Hematopoietic multipotent progenitor cell treated with erythropoietin and hydrocortisone succinate and interleukin-3 and kit ligand, for 15 days (in vitro differentiated cells): Measurements from ENCODE around the gene DRAXIN.

Source experiments
- DNase-seq: peaks from one replicate; pipeline ENCODE4 v3.0.0-alpha.2; 2015; ENCODE audit warnings: low spot score

The DRAXIN gene

DNA sequence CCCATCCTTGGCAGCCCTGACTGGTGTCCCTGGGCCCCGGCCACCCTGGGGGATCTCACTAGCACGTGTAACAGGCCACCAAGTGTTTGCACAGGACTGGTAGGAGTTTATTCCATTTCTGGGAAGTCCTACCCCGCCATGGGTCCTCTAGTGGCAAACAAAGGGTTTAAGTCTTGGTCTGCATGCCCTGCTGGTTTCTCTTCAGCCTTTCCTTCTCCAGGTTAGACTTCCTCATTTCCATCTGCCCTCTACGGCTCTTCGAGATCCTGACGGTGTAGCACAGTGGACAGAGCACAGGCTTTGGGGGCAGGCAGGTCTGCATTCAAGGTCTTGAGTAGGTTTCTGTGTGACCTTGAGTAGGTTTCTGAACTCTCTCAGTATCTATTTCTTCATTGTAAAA is 47.3 kb downstream of the DRAXIN start:
- no peak for DNase-seq

DNA sequence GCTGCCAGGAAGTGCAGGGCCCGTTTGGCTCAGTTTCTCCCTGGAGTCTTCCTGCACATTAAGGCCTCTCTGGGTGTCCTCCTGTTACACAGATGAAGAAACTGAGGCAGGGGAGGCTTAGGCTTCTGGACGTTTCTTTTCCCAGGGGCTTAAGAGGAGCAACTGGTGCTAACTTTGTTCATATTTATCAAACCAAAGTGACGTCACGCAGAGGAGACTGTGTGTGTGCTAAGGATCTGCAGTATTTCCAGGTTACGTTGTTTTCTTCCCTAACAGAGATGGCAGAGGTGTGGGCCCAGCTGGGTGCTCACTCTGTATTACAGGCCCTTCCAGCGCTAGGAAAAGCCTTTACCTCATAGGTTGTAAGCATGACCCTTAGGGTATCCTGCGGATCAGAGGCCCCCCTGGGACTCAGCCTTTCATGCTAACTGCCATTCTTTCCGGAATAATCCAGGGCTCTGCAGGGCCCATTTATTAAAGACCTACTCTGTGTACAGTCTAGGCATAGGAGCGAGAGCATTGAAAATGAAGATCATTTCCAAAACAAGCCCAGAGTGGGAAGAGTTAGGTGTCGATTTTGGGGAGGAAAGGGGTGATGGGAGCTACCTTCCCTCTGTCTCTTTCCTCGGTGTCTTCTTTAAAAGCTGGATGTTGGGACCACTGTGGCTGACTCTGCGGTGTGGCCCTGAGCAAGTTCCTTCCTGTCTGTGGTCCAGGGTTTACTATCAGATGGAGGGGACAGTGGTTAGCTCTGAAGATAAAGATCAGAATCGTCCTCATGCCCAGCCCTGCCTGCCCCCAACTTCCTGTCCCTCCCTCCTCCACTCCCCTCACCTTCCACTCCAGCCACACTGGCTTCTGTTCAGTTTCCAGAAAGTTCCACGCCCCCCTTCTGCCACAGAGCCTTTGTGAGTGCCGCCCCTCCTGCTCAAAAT is 49.0 kb downstream of the DRAXIN start:
- no peak for DNase-seq

DNA sequence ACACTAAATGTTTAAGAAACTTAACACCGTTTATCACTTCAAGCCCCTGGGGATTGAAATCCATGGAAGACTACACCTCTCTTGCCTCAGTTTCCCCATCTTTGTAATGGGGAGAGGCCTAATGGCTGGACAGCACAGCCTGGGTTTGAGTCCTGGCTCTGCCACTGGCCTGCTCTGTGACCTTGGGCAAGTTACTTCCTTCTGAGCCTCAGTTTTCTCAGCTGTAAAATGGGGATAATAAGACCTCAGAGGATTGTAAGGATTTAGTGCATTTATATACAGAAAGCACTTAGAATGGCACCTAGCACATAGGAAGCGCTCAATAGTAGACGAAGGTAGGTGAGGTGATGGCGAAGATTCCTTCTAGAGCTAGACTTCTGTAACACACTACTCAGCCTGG is 50.0 kb downstream of the DRAXIN start:
- DNase-seq = no peak

DNA sequence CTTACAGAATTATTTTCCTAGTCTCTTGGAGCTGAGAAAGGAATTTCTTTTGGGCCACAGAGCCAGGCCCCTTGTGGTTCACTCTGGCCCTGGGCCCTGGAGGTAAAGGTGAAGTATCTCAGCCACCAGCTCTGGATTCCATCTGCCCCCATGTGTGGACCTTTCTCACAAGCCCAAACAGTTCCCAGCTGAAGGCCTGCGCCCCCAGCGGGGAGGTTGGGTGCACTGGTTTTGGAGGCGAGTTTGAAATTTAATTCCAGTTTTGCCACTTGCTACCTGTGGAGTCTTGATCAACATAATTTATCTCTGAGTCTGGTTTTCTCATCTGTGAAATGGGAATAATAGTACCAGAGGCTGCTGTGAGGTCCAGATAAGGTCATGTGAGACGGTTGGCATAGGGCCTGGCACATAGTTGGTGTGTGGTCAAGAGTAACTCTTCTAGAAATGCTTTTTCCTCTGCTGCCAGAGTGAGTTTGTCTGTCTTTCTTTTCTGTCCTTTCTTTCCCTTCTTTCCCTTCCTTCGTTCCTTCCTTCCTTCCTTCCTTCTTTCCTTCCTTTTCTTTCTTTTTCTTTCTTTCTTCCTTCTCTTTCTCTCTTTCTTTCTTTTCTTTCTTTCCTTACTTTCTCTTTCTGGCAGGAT is 50.5 kb downstream of the DRAXIN start:
- DNase-seq = peak; percentile 72

DNA sequence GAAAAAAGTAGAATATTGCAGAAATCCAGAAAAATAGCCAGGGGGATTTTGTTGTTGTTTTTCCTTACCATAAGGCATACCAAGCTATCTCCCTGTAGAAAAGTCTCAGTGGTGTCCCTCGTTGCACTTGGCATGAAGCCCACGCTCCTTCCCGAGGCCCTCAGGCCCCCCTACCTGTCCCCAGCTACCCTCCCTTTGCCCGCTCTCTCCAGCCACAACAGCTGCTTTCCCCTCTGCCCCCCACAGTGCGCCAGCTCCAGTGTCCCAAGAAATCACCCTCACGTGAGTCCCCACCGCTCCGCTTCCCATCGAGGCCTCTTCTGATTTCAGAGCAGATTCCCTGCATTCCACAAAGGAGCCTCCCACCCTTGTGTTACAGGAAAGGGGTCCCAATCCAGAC is 52.8 kb downstream of the DRAXIN start:
- no peak for DNase-seq

DNA sequence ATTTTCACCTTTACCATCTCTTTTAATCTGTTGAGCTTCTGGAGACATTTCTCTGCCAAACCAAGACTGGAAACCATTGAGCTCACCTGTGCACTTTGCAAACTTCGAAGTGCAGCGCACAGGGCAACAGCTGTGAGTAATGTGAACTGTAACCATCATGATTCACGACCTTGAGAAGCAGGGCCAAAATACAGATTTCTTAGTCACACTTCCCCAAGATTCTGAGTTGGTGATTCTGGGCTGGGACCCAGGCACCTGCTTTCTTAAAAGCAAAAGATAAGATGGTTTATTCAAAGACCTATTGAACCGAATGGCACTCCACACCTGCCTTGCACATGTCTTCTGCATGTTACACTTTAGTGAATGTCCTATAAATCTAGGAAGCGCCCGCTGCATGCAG is 54.6 kb downstream of the DRAXIN start:
- no peak for DNase-seq

DNA sequence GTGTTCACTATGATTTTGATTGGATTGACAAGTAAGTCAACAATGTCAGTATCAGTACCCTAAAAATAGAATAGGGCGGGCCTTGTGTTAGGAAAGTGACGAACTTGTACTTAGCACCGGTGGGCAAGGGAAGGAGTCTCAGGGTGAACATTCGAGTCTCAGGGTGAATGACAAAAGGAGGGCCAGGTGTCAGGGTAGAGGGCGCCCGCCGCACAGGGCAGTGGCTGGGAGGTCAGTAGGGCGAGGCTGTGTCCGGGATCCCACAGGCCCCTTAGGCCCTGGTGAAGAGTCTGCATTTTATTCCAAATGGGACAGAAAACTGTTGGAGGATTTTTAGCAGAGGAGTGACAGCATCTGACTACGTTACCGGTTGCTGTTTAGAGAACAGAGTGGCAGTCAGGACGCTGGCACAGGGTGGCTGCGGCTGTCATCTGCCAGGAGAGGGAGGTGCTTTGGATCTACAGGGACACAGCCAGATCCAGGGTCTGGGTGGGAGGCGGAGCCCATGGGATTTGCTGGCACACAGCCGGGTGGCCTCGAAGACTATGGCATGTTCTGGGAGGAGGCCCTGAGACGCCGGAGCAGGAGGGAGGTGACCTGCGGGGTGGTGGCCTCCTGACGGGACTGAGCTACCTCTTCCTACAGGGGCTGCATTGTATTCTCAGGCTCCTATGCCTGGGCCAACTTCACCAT is 55.4 kb downstream of the DRAXIN start:
- DNase-seq = no peak

DNA sequence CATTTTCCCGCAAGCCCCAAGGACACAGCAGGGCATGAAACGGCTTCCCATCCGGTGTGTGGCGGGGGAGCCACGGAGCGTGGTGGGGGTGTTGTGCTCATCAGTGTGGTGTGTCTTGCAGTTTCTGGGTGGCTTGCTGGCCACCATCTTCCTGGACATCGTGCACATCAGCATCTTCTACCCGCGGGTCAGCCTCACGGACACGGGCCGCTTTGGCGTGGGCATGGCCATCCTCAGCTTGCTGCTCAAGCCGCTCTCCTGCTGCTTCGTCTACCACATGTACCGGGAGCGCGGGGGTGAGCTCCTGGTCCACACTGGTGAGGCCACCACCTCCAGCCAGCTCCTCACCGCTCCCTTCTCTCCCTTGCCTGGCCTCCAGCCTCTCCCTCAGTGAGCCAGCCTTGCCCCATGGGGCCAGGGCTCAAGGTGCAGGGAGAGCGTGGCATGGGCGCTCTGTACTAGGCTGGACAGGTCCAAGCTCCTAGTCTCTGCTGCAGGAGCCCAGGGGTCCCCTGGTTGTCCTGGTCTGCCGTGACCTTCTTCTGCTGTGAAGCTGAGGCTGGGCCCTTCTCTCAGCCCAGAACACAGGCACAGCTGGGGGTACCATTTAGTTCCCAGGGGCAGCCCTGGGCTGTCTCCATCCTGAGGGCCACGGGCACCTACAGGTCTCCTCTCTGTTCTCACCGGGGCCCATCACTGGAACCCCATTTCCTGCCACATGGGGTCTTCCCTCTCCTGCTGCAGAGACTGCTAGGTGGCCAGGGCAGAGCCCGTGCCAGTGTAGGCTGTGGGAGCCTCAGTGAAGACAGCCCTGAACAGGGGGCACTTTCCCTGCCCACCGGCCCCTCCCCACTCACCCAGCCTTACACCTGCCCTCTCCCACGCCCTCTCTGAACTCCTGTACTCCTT is 57.0 kb downstream of the DRAXIN start:
- no peak for DNase-seq

DNA sequence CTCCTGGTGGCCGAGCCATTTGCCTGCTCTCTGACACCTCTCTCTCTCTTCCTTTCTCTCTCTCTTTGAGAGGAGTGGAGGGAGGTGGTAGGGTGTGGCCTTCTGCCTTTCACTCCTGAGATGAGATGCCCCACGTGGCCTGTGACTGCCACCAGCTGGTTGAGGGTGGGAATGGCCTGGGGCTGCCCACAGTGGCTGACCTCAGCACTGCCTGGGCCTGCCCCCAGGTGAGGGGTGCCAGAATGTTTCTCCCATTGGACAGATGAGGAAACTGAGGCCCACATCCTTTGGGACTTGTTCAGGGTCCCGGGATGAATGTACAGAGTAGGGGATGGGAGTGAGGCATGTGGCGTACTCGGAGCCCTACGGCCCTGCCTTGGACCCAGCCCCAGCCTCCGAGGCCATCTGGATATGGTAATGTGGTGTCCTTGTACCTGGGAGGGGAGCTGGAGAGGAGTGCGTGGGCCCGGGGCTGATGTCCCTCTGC is 57.7 kb downstream of the DRAXIN start:
- peak; percentile 76 for DNase-seq

DNA sequence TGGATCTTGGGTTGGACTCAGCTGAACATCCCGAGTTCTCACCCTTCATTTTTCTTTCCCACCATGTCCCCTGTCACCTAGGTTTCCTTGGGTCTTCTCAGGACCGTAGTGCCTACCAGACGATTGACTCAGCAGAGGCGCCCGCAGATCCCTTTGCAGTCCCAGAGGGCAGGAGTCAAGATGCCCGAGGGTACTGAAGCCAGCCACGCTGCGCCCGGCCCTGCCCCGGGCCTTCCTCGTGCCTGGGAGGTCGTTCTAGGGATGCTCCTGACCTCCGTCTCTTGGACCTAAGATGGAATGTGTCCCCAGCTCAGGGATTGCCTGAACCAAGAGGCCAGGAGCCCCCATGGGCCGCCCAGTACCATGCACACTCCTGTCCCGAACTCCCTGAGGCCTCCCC is 58.5 kb downstream of the DRAXIN start:
- DNase-seq = no peak

DNA sequence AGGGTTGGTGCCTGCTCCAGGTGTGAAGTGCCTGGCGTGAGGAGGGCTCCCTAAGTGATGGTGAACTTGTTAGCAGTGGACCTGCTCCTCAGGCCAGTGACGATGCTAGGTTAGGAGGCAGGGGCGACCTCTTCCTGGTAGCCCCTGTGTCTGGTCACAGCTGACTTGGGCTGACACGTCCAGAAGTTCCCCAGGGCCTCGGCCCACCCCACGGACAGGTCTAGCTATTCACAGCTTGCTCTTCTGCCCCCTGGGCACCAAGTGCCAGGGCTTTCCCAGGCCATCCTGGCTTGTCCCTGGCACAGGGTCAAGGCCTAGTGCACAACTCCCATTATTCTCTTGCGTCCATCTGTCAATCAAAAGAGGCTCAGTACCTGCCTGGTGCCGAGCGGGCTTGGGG is 59.6 kb downstream of the DRAXIN start:
- no peak for DNase-seq

DNA sequence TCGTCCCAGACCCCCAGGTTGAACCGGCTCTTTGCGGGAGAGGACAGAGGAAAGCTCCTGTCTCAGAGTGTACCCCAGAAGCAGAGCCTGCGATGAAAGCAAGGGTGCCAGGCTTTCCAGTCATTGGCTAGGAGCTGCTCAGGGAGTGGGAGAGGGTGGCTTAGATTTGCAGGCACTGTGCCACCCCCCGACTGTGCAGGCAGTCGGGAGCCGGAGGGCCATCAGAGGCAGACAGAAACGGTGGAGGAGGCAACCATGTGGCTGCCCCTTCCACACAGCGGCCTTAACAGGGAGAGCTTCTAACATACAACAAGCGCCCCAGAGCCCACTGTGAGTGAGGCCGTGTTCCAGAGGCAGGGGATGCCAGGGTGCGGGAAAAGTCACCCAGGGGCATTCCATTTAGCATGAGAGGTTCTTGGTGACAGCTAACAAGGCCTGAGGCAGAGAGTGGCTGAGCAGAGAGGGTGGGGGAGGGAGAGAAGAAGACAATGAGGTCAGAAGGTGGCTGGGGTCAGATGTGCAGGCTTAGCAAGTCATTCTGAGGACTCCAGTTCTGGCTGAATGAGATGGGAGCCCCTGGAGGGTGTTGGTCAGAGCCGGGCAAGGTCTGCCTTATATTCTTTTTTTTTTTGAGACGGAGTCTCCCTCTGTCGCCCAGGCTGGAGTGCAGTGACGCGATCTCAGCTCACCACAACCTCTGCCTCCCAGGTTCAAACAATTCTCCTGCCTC is 61.0 kb downstream of the DRAXIN start:
- DNase-seq = no peak

DNA sequence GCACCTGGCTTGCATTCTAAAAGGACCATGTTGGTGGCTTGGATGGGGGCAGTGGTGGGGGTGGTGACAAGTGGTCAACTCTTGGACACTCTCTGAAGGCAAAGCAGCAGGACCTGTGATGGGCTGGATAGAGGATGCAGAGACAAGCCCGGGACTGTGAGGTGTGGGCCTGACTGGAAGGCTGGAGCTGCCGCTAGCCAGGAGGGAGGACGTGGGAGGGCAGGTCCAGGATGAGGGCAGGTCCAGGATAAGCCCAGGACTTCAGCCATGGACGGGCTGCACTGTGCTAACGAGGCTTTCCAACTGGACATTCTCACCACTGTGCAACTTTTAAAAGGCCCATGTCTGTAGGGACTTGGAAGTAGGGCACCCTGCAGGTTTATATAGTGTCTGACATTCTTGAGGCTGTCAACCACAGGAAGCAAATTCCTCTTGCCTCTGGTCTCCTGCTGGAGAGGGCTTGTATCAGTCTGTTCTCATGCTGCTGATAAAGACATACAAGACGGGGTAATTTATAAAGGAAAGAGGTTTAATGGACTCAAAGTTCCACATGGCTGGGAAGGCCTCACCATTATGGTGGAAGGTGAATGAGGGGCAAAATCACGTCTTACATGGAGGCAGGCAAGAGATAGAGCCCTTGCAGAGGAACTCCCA is 62.2 kb downstream of the DRAXIN start:
- no peak for DNase-seq

DNA sequence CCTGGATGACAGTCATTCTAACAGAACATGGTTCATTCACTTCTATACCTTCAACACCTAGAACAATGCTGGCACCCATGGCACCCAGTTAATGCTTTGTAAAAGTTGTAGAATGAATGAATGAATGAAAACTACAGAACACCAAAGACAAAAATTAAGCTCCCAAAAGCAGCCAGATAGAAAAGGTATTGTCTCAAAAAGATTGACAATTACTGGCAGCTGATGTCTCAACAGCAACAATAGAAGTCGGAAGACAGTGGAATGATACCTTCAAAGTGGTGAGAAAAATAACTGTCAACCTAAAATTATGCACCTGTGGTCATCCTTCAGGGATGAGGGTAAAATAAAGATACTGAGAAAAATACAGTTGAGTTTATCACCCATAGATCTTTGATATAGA is 65.5 kb downstream of the DRAXIN start:
- no peak for DNase-seq

DNA sequence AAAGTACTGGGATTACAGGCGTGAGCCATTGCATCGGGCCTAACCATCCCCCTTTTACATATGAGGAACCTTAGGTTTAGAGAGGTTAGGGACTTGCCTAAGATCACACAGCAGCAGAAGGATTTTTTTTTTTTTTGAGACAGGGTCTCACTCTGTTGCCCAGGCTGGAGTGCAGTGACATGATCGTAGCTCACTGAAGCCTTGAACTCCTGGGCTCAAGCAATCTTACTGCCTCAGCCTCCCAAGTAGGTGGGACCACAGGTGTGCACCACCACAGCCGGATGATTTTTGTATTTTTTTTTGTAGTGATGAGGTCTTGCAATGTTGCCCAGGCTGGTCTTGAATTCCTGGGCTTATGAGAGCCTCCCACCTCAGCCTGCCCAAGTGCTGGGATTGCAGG is 68.3 kb downstream of the DRAXIN start:
- DNase-seq = no peak

DNA sequence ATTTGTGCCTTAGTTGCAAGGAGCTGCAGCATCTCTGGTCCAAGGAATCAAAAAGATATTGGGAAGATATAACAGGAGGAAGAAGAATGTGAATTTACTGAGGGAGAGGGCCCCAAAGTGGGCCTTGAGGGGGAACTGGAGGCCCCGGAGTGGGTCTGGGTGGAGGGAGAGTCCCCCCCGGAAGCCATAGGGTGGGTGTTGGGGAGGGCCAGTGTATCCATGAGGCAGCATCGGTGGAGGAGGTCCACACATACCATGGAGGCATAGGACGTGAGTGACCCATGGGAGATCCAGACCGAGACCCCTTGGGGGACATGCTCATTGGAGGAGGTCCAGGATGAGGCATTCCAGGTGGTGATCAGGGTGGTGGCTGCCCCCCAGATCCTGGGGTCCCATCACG is 69.8 kb downstream of the DRAXIN start:
- DNase-seq = no peak

DNA sequence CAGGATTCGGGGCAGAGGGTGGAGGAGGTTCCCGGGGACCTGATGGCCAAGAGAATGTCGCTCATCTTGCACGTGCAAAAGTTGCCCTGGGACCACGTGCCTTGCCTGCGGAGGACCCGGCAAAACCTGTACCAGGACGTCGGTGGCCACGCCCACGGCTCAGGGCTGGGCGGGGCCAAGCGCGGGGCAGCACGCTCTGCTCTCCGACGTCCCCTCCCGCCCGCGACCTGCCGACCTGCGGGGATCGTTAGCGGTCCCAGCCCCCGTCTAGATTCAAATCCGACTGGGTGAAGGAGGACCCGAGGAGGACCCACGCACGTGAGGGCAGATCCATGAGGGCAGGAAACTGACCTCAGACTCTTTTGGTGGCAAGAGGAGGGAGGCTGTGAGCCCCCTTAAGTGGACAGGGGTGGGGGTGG is 70.5 kb downstream of the DRAXIN start, which contains the start of gene C1orf167:
Gene C1orf167, plus strand, starts transcription at position 206 of the 419 bp plus-strand sequence. CDS start 2,208 bp downstream, outside the sequence.
- DNase-seq = peak; percentile 46

DNA sequence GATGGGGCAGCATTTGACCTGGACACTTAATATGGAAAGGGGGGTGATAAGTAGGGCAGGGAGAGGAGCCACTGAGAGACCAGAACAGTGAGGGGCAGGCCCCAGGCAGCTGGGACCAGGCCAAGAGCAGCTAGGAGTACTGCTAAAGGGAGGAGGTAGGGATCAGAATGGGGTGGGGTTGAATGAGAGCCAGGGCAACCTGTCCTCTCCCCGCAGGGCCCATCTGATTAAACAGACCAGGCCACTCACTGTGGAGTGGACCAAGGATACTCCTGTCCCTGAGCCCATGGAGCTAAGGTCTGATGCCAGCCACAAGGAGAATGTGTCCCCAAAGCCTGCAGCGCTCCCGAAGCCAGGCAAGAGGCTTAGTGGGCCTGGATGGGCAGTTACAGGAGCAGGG is 72.6 kb downstream of the DRAXIN start:
- DNase-seq = no peak

DNA sequence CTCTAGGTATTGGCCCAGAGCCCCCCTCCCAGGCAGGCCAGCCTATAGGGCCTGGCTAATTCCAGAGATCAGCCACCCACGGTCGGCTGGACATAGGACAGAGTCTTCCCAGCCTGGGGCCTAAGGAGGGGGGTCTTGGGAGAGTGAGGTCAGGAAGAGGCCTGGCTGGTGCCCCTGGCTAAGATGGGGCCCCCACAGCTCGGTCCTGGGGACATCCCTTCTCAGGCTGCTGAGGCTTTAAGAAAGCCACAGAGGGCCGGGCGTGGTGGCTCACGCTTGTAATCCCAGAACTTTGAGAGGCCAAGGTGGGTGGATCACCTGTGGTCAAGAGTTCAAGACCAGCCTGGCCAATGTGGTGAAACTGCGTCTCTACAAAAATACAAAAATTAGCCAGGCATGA is 73.0 kb downstream of the DRAXIN start:
- DNase-seq = no peak

DNA sequence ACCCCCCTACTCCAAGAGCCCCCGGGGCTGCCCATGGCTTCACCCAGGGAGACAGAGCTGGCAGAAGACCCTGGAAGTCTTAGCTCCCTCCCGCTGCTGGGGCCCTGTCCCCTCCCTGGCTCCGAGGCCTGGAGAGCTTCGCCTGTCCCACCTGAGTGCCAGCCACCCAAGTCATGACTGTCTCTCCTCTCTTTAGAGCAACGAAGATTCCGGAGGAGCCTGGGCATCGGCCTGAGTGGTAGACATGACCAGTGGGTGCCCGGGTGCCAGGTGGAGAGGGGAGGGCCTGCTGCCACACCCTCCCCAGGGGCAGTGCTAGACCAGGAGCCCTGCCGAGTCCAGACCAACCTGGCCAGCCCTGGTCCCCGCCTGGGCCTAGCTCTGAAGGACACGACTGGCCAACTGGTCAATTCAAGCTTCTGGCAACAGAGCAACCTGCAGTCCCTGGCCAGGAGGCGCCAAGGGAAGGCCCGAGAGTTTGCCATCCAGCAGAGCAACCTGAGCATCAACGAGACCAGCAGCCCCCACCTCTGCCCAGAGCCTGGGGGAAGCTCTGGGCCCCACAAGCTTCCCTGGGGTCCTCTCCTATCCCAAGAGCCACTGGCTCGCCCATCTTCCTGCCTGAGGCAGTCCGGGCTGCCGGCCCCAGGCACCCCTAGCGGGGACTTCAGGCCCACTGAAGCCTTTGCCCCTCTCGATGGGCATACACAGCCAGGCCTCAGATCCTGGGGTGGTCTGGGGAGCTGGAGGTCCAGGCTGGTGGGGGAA is 74.3 kb downstream of the DRAXIN start:
- DNase-seq = no peak
